ENCODE results near the gene ANTXR1.
A peak's percentile ranks its signal among the peaks of the same experiment; 100 is the strongest.

DNA sequence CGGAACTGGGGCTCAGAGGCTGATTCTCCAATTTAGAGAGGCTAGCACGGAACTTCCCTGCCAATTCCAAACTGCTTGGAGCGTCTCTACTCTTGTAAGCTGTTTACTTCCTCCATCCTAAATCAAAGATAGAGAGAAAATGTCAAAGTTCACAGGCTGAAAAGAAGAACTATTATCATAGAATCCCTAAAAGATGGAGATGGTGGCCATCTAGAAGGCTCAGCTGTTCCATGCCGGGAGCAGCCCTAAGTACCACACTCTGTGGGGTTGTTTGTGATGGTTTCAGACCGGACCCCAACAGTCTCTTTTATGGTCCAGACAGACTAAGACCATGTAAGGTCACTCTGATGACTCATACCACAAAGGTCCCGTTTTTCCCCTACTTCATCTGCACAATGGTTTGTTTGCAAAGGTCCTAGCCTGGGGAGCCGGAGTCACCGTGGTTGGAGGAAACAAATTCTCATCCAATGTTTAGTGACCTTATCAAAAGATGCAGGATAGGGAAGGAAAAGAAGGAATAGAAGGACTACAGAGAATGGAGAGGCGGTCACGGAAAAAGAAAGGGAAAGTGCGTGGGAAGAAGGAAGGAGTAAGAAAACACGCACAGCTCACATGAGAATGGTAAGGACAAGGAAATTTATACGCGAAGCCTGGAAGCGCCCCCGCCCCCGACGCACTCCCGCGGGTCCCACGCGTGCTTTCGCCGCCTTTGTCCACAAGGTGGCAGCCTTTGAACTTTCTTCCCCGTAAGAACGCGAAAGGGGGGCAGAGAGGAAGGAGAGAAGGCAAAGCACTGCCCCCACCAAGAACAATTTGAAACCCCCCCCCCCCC, 453 bp upstream of the ANTXR1 start:
- TF ChIP-seq, protein P1, sequence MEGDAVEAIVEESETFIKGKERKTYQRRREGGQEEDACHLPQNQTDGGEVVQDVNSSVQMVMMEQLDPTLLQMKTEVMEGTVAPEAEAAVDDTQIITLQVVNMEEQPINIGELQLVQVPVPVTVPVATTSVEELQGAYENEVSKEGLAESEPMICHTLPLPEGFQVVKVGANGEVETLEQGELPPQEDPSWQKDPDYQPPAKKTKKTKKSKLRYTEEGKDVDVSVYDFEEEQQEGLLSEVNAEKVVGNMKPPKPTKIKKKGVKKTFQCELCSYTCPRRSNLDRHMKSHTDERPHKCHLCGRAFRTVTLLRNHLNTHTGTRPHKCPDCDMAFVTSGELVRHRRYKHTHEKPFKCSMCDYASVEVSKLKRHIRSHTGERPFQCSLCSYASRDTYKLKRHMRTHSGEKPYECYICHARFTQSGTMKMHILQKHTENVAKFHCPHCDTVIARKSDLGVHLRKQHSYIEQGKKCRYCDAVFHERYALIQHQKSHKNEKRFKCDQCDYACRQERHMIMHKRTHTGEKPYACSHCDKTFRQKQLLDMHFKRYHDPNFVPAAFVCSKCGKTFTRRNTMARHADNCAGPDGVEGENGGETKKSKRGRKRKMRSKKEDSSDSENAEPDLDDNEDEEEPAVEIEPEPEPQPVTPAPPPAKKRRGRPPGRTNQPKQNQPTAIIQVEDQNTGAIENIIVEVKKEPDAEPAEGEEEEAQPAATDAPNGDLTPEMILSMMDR (IDR thresholded peaks at IDR 0.05), result peak; percentile 75 to 92 (median 85)
- no peak for TF ChIP-seq POLR2A (IDR thresholded peaks at IDR 0.05)
